ENCODE results near the gene INCENP.

Gene INCENP

GRCh38 chr11:62124186-62125113 is 639 bp downstream of the INCENP start:
- in situ Hi-C loops (cut with MboI; ENCODE audit: low sequenced_read_pairs): no loop called here

- in situ Hi-C loops (cut with MboI; ENCODE audit: low sequenced_read_pairs): no loop called here
These were observed 1.5 kb downstream of the INCENP start for GRCh38 chr11:62125316-62125715.

GRCh38 chr11:62125881-62126280 is 2.1 kb downstream of the INCENP start:
- in situ Hi-C loops (cut with MboI; ENCODE audit: low sequenced_read_pairs): no loop called here

GRCh38 chr11:62127426-62127825 is 3.6 kb downstream of the INCENP start:
- in situ Hi-C loops (cut with MboI; ENCODE audit: low sequenced_read_pairs): no loop called here

GRCh38 chr11:62127941-62128770 is 4.3 kb downstream of the INCENP start:
- in situ Hi-C loops (cut with MboI; ENCODE audit: low sequenced_read_pairs): no loop called here

- in situ Hi-C loops (cut with MboI; ENCODE audit: low sequenced_read_pairs): no loop called here
These were observed 5.0 kb downstream of the INCENP start for GRCh38 chr11:62128835-62129234.

GRCh38 chr11:62129590-62130282 is 5.9 kb downstream of the INCENP start:
- in situ Hi-C loops (cut with MboI; ENCODE audit: low sequenced_read_pairs): no loop called here

- in situ Hi-C loops (cut with MboI; ENCODE audit: low sequenced_read_pairs): no loop called here
These were observed 6.7 kb downstream of the INCENP start for GRCh38 chr11:62130283-62131169.

GRCh38 chr11:62131170-62131464 is 7.3 kb downstream of the INCENP start:
- in situ Hi-C loops (cut with MboI; ENCODE audit: low sequenced_read_pairs): no loop called here

- in situ Hi-C loops (cut with MboI; ENCODE audit: low sequenced_read_pairs): no loop called here
These were observed 8.4 kb downstream of the INCENP start for GRCh38 chr11:62132191-62132590.

GRCh38 chr11:62132689-62133293 is 9.0 kb downstream of the INCENP start:
- in situ Hi-C loops (cut with MboI; ENCODE audit: low sequenced_read_pairs): no loop called here

- in situ Hi-C loops (cut with MboI; ENCODE audit: low sequenced_read_pairs): no loop called here
These were observed 9.7 kb downstream of the INCENP start for GRCh38 chr11:62133328-62134065.

GRCh38 chr11:62137276-62137861 is 13.6 kb downstream of the INCENP start:
- in situ Hi-C loops (cut with MboI; ENCODE audit: low sequenced_read_pairs): no loop called here

GRCh38 chr11:62137881-62138629 is 14.2 kb downstream of the INCENP start:
- in situ Hi-C loops (cut with MboI; ENCODE audit: low sequenced_read_pairs): no loop called here

- in situ Hi-C loops (cut with MboI; ENCODE audit: low sequenced_read_pairs): no loop called here
These were observed 15.0 kb downstream of the INCENP start for GRCh38 chr11:62138630-62139425.

- in situ Hi-C loops (cut with MboI; ENCODE audit: low sequenced_read_pairs): no loop called here
These were observed 15.9 kb downstream of the INCENP start for GRCh38 chr11:62139526-62140303.
